ENCODE measurements around the gene BNIPL. TPM values are rescaled to one million over a fixed set of nuclear protein-coding genes. Genes with fewer than 3 reads are reported as not detected.
A peak's percentile ranks its signal among the peaks of the same experiment; 100 is the strongest.

Gene BNIPL
- total RNA-seq, 1 experiment from 2014 or later: not detected

- in situ Hi-C loops (cut with HindIII; ENCODE audit: low pct_unique_long_range_greater_than_20kb, low sequenced_read_pairs): no loop called here
- no peak for DNase-seq (ENCODE audit: low read depth)
These were observed 13.1 kb downstream of the BNIPL start for GRCh38 chr1:151049458-151049857.

- no peak for DNase-seq (ENCODE audit: low read depth)
- in situ Hi-C loops (cut with HindIII; ENCODE audit: low pct_unique_long_range_greater_than_20kb, low sequenced_read_pairs): no loop called here
These were observed 13.8 kb downstream of the BNIPL start for GRCh38 chr1:151050051-151050688.

DNA sequence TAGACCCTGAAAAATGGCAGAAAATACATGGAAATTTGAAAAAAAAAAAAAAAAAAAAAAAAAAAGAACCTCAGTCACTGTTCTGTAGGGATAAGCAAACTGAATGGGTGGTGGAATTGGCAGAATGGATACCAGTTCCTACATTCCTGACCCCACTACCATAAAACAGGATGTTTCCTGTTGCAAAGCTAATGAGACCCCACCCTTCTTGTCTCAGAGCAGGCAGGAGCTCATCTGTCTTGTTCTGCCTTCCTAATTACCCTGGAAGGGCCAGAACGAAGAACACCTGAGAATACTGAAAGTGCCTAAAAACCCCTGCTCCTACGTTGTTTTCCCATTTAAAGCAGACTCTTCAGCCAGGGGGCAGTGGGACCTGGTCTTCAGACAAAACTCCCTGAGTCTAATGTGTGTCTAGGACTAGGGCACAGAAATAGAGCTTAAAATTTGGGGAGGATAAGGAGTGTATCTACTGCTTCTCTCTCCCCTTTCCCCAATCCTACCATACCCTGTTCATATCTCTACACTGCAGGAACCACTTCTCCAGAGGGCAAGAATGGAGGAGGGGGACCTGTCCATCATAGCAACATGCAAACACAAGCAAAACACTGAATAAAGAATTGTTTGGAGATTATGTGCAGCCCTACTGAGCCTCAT lies 15.1 kb downstream of the BNIPL start:
- in situ Hi-C loops (cut with HindIII; ENCODE audit: low pct_unique_long_range_greater_than_20kb, low sequenced_read_pairs): no loop called here

DNA sequence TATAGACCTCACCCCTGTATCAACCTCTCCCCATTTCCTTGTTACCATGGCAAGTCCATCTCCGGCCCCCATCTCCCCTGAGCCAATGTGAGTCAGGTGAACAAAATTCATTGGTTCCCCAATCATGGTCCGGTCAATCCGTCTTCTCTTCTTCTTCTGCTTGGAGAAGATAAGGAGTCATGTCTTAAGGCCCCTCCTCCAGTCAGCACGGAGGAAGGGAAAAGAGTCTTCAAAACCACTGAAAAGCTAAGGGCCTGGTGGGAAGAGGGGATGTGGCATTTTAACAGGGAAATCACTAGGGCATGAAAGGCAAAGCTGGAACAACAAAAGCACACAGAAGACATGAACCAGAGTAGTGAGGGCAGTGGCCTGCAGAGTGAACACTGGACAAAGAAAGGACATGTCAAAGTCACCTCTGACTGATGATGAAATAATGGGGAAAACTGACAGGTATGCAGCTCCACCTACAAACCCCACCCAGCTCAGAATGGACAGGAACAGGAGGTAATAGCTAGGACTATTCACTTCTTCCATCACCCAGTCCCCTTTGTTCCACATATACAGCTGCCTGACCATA lies 18.7 kb downstream of the BNIPL start:
- in situ Hi-C loops (cut with HindIII; ENCODE audit: low pct_unique_long_range_greater_than_20kb, low sequenced_read_pairs): no loop called here
- DNase-seq (ENCODE audit: low read depth): no peak

More for the DNA sequence above, 15.1 kb downstream of the BNIPL start:
- no peak for DNase-seq (ENCODE audit: low read depth)

GRCh38 chr1:151055581-151055980 lies 19.2 kb downstream of the BNIPL start:
- no peak for DNase-seq (ENCODE audit: low read depth)
- in situ Hi-C loops (cut with HindIII; ENCODE audit: low pct_unique_long_range_greater_than_20kb, low sequenced_read_pairs): no loop called here

DNA sequence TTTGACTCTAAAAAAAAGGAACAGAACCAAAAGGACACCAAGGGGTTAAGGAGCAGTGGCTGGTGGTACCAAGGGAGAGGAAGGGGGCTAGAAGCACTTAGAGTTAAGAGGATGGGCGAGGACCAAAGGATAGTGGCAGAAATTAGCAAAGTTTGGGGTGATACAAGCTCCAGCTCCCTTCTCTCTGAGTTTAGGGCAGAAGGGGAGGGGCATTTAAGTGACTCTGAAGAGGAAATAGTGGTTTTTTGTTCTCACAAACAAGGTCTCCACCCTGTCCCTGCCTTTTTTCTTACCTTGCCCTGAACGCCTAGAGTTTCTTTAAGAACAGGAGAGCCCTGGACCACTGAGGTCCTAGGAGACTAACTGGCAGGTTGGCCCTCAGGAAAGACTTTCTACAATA lies 19.8 kb downstream of the BNIPL start:
- in situ Hi-C loops (cut with HindIII; ENCODE audit: low pct_unique_long_range_greater_than_20kb, low sequenced_read_pairs): no loop called here
- no peak for DNase-seq (ENCODE audit: low read depth)

- in situ Hi-C loops (cut with HindIII; ENCODE audit: low pct_unique_long_range_greater_than_20kb, low sequenced_read_pairs): no loop called here
- no peak for DNase-seq (ENCODE audit: low read depth)
These were observed 22.3 kb downstream of the BNIPL start for GRCh38 chr1:151058692-151059091.

- peak; percentile 84 for DNase-seq (ENCODE audit: low read depth)
- in situ Hi-C loops (cut with HindIII; ENCODE audit: low pct_unique_long_range_greater_than_20kb, low sequenced_read_pairs): no loop called here
These were observed 23.0 kb downstream of the BNIPL start, which contains the start of gene CDC42SE1 for GRCh38 chr1:151059109-151060006. TSS of gene CDC42SE1 (minus strand) at chr1:151059622. CDS start at chr1:151055730, 3,892 bp downstream.

DNA sequence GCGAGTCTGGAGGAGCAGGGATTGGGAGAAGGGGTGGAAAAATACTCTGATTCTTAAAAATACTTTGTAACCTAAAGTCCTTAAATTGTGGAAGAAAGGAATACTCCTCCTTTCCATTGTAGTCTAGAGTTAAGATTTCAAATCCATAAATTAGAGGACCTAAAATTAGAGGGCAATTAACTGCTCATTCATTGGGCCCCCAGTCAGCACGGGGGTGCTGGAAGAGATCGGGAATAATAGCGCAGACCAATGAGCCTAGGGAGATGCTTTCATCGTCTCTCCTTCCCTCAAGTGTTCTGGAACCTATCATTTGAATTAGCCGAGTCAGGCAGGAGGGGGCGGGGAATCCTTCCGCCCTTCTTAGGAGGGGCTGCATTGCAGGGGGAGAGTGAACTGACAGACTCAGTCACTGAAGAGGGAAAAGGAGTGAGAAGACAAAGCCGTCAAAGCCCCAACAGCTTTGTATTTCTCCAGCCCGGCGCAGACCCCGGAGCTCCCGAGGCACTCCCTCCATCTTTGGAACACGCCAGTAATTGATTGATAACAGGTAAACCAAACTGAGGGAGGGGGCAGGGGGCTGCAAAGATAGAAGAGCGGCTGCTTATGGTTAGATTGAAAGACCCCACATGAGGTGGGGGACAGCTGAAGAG lies 23.7 kb downstream of the BNIPL start, which contains the start of gene MLLT11:
MLLT11 (plus strand) TSS at position 391 of the 650 bp plus-strand sequence. CDS start 6,828 bp downstream, outside the sequence.
- in situ Hi-C loops (cut with HindIII; ENCODE audit: low pct_unique_long_range_greater_than_20kb, low sequenced_read_pairs): no loop called here
- peak; percentile 87 for DNase-seq (ENCODE audit: low read depth)

GRCh38 chr1:151060657-151061421 lies 24.5 kb downstream of the BNIPL start:
- in situ Hi-C loops (cut with HindIII; ENCODE audit: low pct_unique_long_range_greater_than_20kb, low sequenced_read_pairs): no loop called here

DNA sequence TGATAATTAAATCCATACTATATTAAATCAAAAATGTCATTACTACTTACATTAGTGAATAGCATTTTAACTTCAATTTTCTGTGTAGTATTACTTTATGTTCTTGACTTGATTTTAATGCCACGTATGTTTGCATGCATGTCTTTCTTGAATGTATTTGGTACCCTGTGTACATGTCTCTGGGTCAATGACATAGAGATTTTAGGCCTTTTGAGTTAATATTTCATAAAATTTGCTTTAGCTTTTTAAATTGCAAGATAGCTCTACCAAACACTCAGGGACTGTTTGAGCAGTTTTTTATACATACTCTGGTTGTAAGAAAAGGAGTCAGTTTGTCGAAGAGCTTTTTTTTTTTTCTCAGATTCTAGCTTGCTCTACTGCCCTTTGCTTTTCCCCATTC lies 25.3 kb downstream of the BNIPL start:
- in situ Hi-C loops (cut with HindIII; ENCODE audit: low pct_unique_long_range_greater_than_20kb, low sequenced_read_pairs): no loop called here
- DNase-seq (ENCODE audit: low read depth): no peak

More at GRCh38 chr1:151060657-151061421, 24.5 kb downstream of the BNIPL start:
- peak; percentile 74 for DNase-seq (ENCODE audit: low read depth)

DNA sequence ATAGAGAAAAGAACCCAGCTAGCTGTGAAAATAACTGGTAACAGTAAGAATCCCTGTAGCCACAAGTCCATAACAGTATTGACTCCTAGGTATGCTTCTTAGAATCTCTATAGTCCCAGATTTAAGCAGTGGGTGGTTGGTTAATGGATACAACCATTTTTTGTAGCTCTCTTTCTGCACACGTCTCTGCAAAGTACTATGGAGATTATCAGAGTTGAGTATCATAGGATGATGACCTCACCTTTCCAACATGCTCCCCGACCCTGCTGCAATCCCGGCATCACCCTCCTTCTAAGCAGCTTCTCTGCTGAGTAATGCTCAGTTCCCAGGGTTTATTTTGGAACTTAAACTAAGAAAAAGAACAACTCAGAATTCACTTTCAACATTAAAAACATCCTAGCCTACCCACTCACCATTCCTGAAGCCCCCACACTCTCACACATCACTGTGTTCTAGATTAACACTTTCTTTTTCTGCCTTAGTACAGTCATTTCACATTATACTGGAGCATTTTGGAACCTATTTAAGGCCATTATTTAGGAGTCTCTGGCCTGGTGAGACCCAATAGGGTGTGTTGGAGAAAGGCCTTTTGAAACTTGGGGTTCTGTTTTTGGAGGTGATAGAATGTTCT lies 26.5 kb downstream of the BNIPL start:
- peak; percentile 70 for DNase-seq (ENCODE audit: low read depth)
- in situ Hi-C loops (cut with HindIII; ENCODE audit: low pct_unique_long_range_greater_than_20kb, low sequenced_read_pairs): no loop called here

DNA sequence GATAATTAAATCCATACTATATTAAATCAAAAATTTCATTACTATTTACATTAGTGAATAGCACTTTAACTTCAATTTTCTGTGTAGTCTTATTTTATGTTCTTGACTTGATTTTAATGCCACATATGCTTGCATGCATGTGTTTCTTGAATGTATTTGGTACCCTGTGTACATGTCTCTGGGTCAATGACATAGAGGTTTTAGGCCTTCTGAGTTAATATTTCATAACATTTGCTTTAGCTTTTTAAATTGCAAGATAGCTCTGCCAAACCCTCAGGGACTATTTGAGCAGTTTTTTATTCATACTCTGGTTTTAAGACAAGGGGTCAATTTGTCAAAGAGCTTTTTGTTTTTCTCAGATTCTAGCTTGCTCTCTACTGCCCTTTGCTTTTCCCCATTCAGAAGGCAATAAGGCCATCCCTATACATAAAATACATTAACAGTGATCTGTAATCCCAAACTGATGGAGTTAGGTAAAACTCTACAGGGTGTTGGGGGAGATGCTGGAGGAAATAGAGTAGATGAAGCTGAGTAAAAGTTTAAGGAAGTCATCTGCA lies 28.8 kb downstream of the BNIPL start:
- DNase-seq (ENCODE audit: low read depth): no peak
- in situ Hi-C loops (cut with HindIII; ENCODE audit: low pct_unique_long_range_greater_than_20kb, low sequenced_read_pairs): no loop called here

DNA sequence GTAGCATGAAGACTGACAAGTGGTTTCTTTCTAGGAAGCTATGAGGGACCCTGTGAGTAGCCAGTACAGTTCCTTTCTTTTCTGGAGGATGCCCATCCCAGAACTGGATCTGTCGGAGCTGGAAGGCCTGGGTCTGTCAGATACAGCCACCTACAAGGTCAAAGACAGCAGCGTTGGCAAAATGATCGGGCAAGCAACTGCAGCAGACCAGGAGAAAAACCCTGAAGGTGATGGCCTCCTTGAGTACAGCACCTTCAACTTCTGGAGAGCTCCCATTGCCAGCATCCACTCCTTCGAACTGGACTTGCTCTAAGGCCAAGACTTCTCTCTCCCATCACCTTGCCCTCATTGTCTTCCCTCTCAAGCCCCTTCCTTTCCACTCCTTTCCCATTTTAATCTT lies 30.8 kb downstream of the BNIPL start:
- in situ Hi-C loops (cut with HindIII; ENCODE audit: low pct_unique_long_range_greater_than_20kb, low sequenced_read_pairs): no loop called here
- no peak for DNase-seq (ENCODE audit: low read depth)

GRCh38 chr1:151069103-151069486 lies 32.7 kb downstream of the BNIPL start:
- no peak for DNase-seq (ENCODE audit: low read depth)
- in situ Hi-C loops (cut with HindIII; ENCODE audit: low pct_unique_long_range_greater_than_20kb, low sequenced_read_pairs): no loop called here

DNA sequence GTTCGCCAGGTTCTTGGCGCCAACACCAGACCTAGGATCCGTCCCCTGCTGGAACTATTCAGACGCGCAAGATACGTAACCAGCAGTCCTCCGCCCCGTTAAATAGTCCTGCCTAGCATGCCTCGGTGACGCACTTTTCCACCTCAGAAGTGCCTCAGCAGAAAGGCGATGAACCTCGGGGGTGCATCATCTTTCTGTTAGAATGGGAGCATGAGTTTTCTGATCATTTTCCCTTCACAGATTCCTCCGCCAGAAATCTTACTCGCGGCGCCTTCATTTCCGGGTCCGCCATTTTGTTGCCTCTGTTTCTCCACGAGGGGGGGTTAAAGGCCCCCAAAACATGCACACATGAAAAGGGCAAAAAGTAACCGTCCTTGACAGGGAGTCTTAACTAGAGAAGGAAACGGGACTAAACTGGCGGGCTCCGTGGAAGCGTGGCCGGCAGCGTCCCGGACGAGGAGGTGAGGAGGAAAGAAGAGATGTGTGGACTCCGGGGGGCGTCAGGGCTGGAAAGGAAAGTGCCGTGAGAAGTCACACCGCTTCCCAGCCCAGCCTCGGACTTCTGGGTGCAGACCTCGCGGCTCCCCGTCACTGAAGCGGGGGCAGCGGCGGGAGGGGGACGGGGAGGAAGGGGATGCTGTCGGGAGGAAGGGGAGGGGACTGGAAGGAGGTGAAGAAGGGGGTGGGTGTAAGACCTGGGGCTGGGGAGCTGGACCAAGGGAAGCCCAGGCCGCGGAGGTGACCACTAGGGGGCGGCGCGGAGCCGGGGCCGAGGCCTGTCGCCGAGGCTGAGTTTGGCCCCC lies 34.3 kb downstream of the BNIPL start, which contains the start of gene GABPB2:
GABPB2 (plus strand) TSS at position 288 of the 803 bp plus-strand sequence. CDS start 17,429 bp downstream, outside the sequence.
- in situ Hi-C loops (cut with HindIII; ENCODE audit: low pct_unique_long_range_greater_than_20kb, low sequenced_read_pairs): no loop called here
- DNase-seq (ENCODE audit: low read depth): peak; percentile 93
